K562 (cell line): ENCODE measurements around the gene FAAP100. TPM values are rescaled to one million over a fixed set of nuclear protein-coding genes. Genes with fewer than 3 reads are reported as not detected.

Experiments
- ATAC-seq: fragments of 200-7000 bp; cut with Tn5 transposase; 3 replicates; pipeline ENCODE4 v1.9.1; 2020; ENCODE audit warnings: moderate library complexity
- BruUV-seq: library from RNA; stranded (reverse); fragments of 400-500 nt; replicated peaks from 2 replicates; lab custom pipeline; 2021; lab: Mats Ljungman, UMichigan
- CTCF ChIA-PET: fragments of 300-600 bp; formaldehyde crosslinking; extraction: SDS; loops from one replicate; lab custom pipeline; 2021; ENCODE audit warnings: low intra/inter-chr PET ratio; lab: Yijun Ruan, JAX
- POLR2A ChIA-PET: fragments of 300-600, 350-650 bp; sonication (Branson Sonifier 250); formaldehyde crosslinking; extraction: SDS; loops from one replicate; lab custom pipeline; 2021; ENCODE audit warnings: antibody characterized with exemption, inconsistent platforms; lab: Yijun Ruan, JAX
- DNase-seq, 4 experiments: peaks; one replicate each; pipeline versions ENCODE4 v3.0.0 to v3.0.0-alpha.2; 2011 to 2018; ENCODE audit warnings: low spot score in 3 of 4, mixed read lengths in 3 of 4; ENCODE audit errors: extremely low read depth in 1 of 4
- FAIRE-seq: peaks from 2 replicates; lab custom pipeline; 2011; peaks lifted over from hg19 to GRCh38; lab: Jason Lieb, UNC
- H2AFZ ChIP-seq: 2 replicates; pipeline ENCODE4 v1.6.0; 2011; ENCODE audit warnings: low read depth, low read length, control low read depth, inconsistent platforms
- H3K27ac ChIP-seq: fragments of 200-600 bp; 3 replicates; pipeline ENCODE4 v1.8.0; 2011; ENCODE audit warnings: low read depth, mild to moderate bottlenecking, control low read depth, inconsistent platforms, low read length, moderate library complexity, mixed read lengths; ENCODE audit errors: extremely low read depth
- H3K27me3 ChIP-seq, 2 experiments: fragments of 300-600 bp in 1 of 2; 2 replicates in 1 of 2; 3 replicates in 1 of 2; pipeline versions ENCODE4 v1.6.0 to v1.8.0; 2011; ENCODE audit warnings: inconsistent platforms in 2 of 2, low read length in 2 of 2, mild to moderate bottlenecking in 1 of 2, mixed read lengths in 1 of 2, moderate library complexity in 1 of 2; ENCODE audit not compliant: control insufficient read depth in 2 of 2, insufficient read depth in 2 of 2
- H3K36me3 ChIP-seq: fragments of 300-600 bp; 3 replicates; pipeline ENCODE4 v1.8.0; 2011; ENCODE audit warnings: mild to moderate bottlenecking, low read length, inconsistent platforms; ENCODE audit not compliant: control insufficient read depth, insufficient read depth
- H3K4me1 ChIP-seq, 2 experiments: fragments of 200-600 bp in 1 of 2; replicated peaks in 1 of 2; 2 replicates in 1 of 2; 3 replicates in 1 of 2; pipeline versions ENCODE4 v1.5.1 to v1.8.0; 2011; ENCODE audit warnings: inconsistent platforms in 2 of 2, low read length in 2 of 2, mild to moderate bottlenecking in 1 of 2, mixed read lengths in 1 of 2, moderate library complexity in 1 of 2; ENCODE audit not compliant: control insufficient read depth in 2 of 2, insufficient read depth in 2 of 2
- H3K4me2 ChIP-seq: 2 replicates; pipeline ENCODE4 v1.6.1; 2011; ENCODE audit warnings: low read length, control low read depth, inconsistent platforms, mixed read lengths; ENCODE audit not compliant: insufficient read depth
- H3K4me3 ChIP-seq: fragments of 200-600 bp; sonication (generic), shearing (Covaris generic); 2 replicates; pipeline ENCODE4 v1.5.1; 2016; ENCODE audit warnings: control low read depth, inconsistent platforms
- H3K79me2 ChIP-seq: fragments of 200-600 bp; 3 replicates; pipeline ENCODE4 v1.8.0; 2011; ENCODE audit warnings: low read length, inconsistent platforms; ENCODE audit not compliant: control insufficient read depth, insufficient read depth
- H3K9ac ChIP-seq, 2 experiments: 2 replicates each; pipeline versions ENCODE4 v1.6.0 to v1.6.1; 2011; ENCODE audit warnings: low read depth in 2 of 2, low read length in 2 of 2, control low read depth in 1 of 2, inconsistent platforms in 1 of 2, mild to moderate bottlenecking in 1 of 2, mixed read lengths in 1 of 2; ENCODE audit not compliant: insufficient read depth in 1 of 2
- H3K9me1 ChIP-seq: one replicate; pipeline ENCODE4 v1.6.0; 2011; ENCODE audit warnings: inconsistent platforms, mild to moderate bottlenecking, low read length, moderate library complexity; ENCODE audit not compliant: control insufficient read depth, insufficient read depth
- H3K9me3 ChIP-seq: replicated peaks from 2 replicates; pipeline ENCODE4 v1.5.1; 2011; ENCODE audit warnings: low read depth, low read length, inconsistent platforms; ENCODE audit not compliant: control insufficient read depth, insufficient read depth
- H4K20me1 ChIP-seq: replicated peaks from 2 replicates; pipeline ENCODE4 v1.6.1; 2011; ENCODE audit warnings: low read length, inconsistent platforms, mixed read lengths; ENCODE audit not compliant: control insufficient read depth, insufficient read depth
- CREB1 ChIP-seq, 2 experiments: sonication (generic) in 1 of 2; formaldehyde crosslinking in 1 of 2; IDR thresholded peaks; 2 replicates each; pipeline versions ENCODE4 v1.6.1 to v1.8.0; 2012 to 2022; ENCODE audit warnings: inconsistent platforms in 1 of 2, mild to moderate bottlenecking in 1 of 2, missing genetic modification reagents in 1 of 2, moderate library complexity in 1 of 2
- CREBBP ChIP-seq: IDR thresholded peaks from one replicate; pipeline ENCODE4 v1.6.1; 2012; ENCODE audit warnings: low read depth, mild to moderate bottlenecking, control low read depth, inconsistent platforms, low read length
- FIP1L1 ChIP-seq: fragments of 200-400 bp; formaldehyde crosslinking; IDR thresholded peaks from 2 replicates; pipeline ENCODE4 v1.6.1; 2018; ENCODE audit warnings: mild to moderate bottlenecking, low read depth, low read length; ENCODE audit not compliant: poor library complexity, severe bottlenecking
- HNRNPL ChIP-seq: fragments of 200-400 bp; formaldehyde crosslinking; IDR thresholded peaks from 2 replicates; pipeline ENCODE4 v1.6.1; 2017; ENCODE audit warnings: low read depth, mild to moderate bottlenecking, low read length
- ILF3 ChIP-seq: fragments of 450-650 bp; IDR thresholded peaks from 2 replicates; pipeline ENCODE4 v1.6.1; 2018; ENCODE audit warnings: antibody characterized with exemption, mild to moderate bottlenecking, moderate library complexity, borderline replicate concordance
- ILK ChIP-seq: fragments of 450-650 bp; IDR thresholded peaks from 2 replicates; pipeline ENCODE4 v1.6.1; 2016; ENCODE audit warnings: missing genetic modification characterization, low read depth, mild to moderate bottlenecking, missing compliant biosample characterization, moderate library complexity, borderline replicate concordance
- NBN ChIP-seq: fragments of 450-650 bp; IDR thresholded peaks from 2 replicates; pipeline ENCODE4 v1.6.1; 2016; ENCODE audit warnings: low read depth, mild to moderate bottlenecking
- POLR2A ChIP-seq: fragments of 450-650 bp; conservative IDR thresholded peaks from 2 replicates; pipeline ENCODE4 v1.6.1; 2016
- POLR2AphosphoS2 ChIP-seq: IDR thresholded peaks from 2 replicates; pipeline ENCODE4 v1.6.1; 2012; ENCODE audit warnings: low read length, improper control_type of control experiment
- RERE ChIP-seq: sonication (generic); formaldehyde crosslinking; IDR thresholded peaks from 2 replicates; pipeline ENCODE4 v1.8.0; 2023; ENCODE audit warnings: missing genetic modification reagents, mild to moderate bottlenecking, borderline replicate concordance
- SLC30A9 ChIP-seq: fragments of 250-450 bp; sonication (Bioruptor Pico); IDR thresholded peaks from 2 replicates; pipeline ENCODE4 v1.8.0; 2022; ENCODE audit warnings: mild to moderate bottlenecking, moderate library complexity
- SUPT5H ChIP-seq: fragments of 450-650 bp; IDR thresholded peaks from 2 replicates; pipeline ENCODE4 v1.6.1; 2016
- ZNF561 ChIP-seq: fragments of 450-650 bp; formaldehyde crosslinking; conservative IDR thresholded peaks from 2 replicates; pipeline ENCODE4 v1.4.0; 2020; ENCODE audit warnings: mild to moderate bottlenecking, moderate library complexity
- ZNF780A ChIP-seq: fragments of 250-450 bp; sonication (Bioruptor Pico); IDR thresholded peaks from 2 replicates; pipeline ENCODE4 v1.5.0; 2021; ENCODE audit warnings: mild to moderate bottlenecking
- WGBS: fragments of 100-300 bp; shearing (Covaris generic); methylation state at CpG from one replicate; pipeline ENCODE4 v1.1.6; 2016; ENCODE audit warnings: low coverage, mixed read lengths; ENCODE audit not compliant: insufficient coverage; ENCODE audit errors: missing lambda C conversion rate; 5-methylcytosine and 5-hydroxymethylcytosine counted together
- in situ Hi-C: fragments of 300-500 bp; cut with MboI; formaldehyde crosslinking; loops from 4 replicates; pipeline ENCODE4 v1.15.0; 2018; ENCODE audit warnings: inconsistent platforms, mixed read lengths
- intact Hi-C: fragments of 100-400 bp; cut with micrococcal nuclease; formaldehyde crosslinking; loops from 2 replicates; pipeline ENCODE4 v1.14.2; 2022
- polyA plus RNA-seq, 8 experiments: library from polyadenylated mRNA; depleted of rRNA in 4 of 8; stranded (reverse) in 5 of 8; unstranded in 3 of 8; fragments of >200 nt; fragmentation: Nextera tagmentation in 2 of 8; fragmentation: Illumina TruSeq in 1 of 8; extraction: Ambion mirVana in 2 of 8; extraction: Trizol in 1 of 8; gene quantifications; 2 replicates each; pipeline versions ENCODE4 v1.2.1 to v1.2.3, GENCODE V29; 2011 to 2014; ENCODE audit warnings: inconsistent platforms in 1 of 8, missing spikeins in 1 of 8
- total RNA-seq, 7 experiments: library from RNA; depleted of rRNA in 6 of 7; stranded (reverse); fragments of >200 nt in 6 of 7; fragmentation: Illumina TruSeq in 2 of 7; extraction: Trizol in 2 of 7; gene quantifications; 2 replicates each; pipeline versions ENCODE4 v1.2.1 to v1.2.3, GENCODE V29; 2011 to 2021; ENCODE audit warnings: low replicate concordance in 1 of 7

The FAAP100 gene
- total and polyA plus RNA-seq, 9 of the 15 experiments (the other 6 are each of a cell fraction or from before 2014, with no cell fraction given), result 0.31 to 51.2 (median 12.6) TPM

GRCh38 chr17:81537343-81537855 lies 14.8 kb downstream of the FAAP100 start (continued):
- TF ChIP-seq CREB1 (IDR thresholded peaks at IDR 0.05), result no peak
- no peak for TF ChIP-seq CREB1 (CRISPR knock-in tag; IDR thresholded peaks at IDR 0.05)
- TF ChIP-seq CREBBP, result no peak
- peak; percentile 20 for TF ChIP-seq SUPT5H
- no peak for TF ChIP-seq ZNF780A (CRISPR knock-in tag)
- peak; percentile 90; the same call in 1 of the 2 replicates for TF ChIP-seq POLR2AphosphoS2
- no peak for TF ChIP-seq NBN
- TF ChIP-seq ILF3, result no peak
- TF ChIP-seq POLR2A, result peak; percentile 44; the same call in 1 of the 2 replicates

- in situ Hi-C loops, result no loop called here
- POLR2A ChIA-PET, result interaction anchor here (1.0 to 4.0 kb wide), 5 partner anchors 14 to 52 kb away, joined by 3 to 26 read pairs (median 3); partner anchors contain the start of gene FAAP100
- DNase-seq, result peak in 1 of 4 experiments; percentile 42
- no peak overlapping the region for H2AFZ ChIP-seq
- peaks cover 4% of the 10 kb centered on the region for H3K9me1 ChIP-seq
- intact Hi-C loops, result no loop called here
- H3K27ac ChIP-seq, result no peak overlapping the region
- CTCF ChIA-PET, result interaction anchor here (0.9 to 1.9 kb wide), 2 partner anchors 281 to 283 kb away, joined by 3 to 11 read pairs; no protein-coding TSS in a partner anchor
- no peak overlapping the region for H3K4me2 ChIP-seq
- no peaks in the 10 kb centered on the region for H3K79me2 ChIP-seq
- no peaks in the 10 kb centered on the region for H3K27me3 ChIP-seq
- H3K4me1 ChIP-seq, result peaks cover 0 to 63% of the 10 kb centered on the region in 2 experiments; a peak in 2 of 5 replicates
- 48% methylated on average over 60 of the region's 89 CpGs for WGBS
- H3K9ac ChIP-seq, result peak overlapping the region in 1 of 2 experiments; percentile 5; a peak in 1 of 4 replicates
- no peak overlapping the region for H3K4me3 ChIP-seq
- H4K20me1 ChIP-seq, result peaks cover 13% of the 10 kb centered on the region; the same call in 1 of the 2 replicates
- peak; percentile 9; the same call in 1 of the 3 replicates for ATAC-seq
- no peaks in the 10 kb centered on the region for H3K9me3 ChIP-seq
- BruUV-seq, result no TSS peak
- H3K36me3 ChIP-seq, result peaks cover 26% of the 10 kb centered on the region; the same call in 1 of the 3 replicates
- peak; percentile 23 for FAIRE-seq
- peak; percentile 42 for TF ChIP-seq POLR2A
- no peak for TF ChIP-seq ZNF561 (CRISPR knock-in tag)
- no peak for TF ChIP-seq RERE
- TF ChIP-seq ILK, result no peak
- TF ChIP-seq SLC30A9 (CRISPR knock-in tag), result no peak
- peak; percentile 49; the same call in 1 of the 2 replicates for TF ChIP-seq HNRNPL
- peak; percentile 35 for TF ChIP-seq FIP1L1
Observed at GRCh38 chr17:81536299-81537290, 15.6 kb downstream of the FAAP100 start.
